Activated CD8-positive, alpha-beta T cell treated with anti-CD3 and anti-CD28 coated beads for 36 hours (primary cell): ENCODE results near the gene ZNF581. TPM values are rescaled to one million over a fixed set of nuclear protein-coding genes. Genes with fewer than 3 reads are reported as not detected.

ENCODE experiments used
- ATAC-seq: fragments of 200-7000 bp; cut with Tn5 transposase; one replicate; pipeline ENCODE4 v1.10.0; 2021; ENCODE audit warnings: mild to moderate bottlenecking, moderate library complexity
- CTCF ChIA-PET: fragments of 350-600 bp; sonication (Branson Sonifier 250); formaldehyde crosslinking; loops from one replicate; lab custom pipeline; 2021; ENCODE audit warnings: antibody characterized with exemption; lab: Charles Lee
- POLR2A ChIA-PET: fragments of 350-600 bp; sonication (Branson Sonifier 250); formaldehyde crosslinking; loops from one replicate; lab custom pipeline; 2021; ENCODE audit warnings: antibody characterized with exemption; lab: Charles Lee
- DNase-seq: peaks from one replicate; pipeline ENCODE4 v3.0.0-alpha.2; 2020
- H3K27ac Mint-ChIP-seq: one replicate; pipeline ENCODE4 v1.8.0; 2021; ENCODE audit warnings: mild to moderate bottlenecking, mixed read lengths
- H3K27me3 Mint-ChIP-seq: one replicate; pipeline ENCODE4 v1.8.0; 2021; ENCODE audit warnings: mixed read lengths
- H3K36me3 Mint-ChIP-seq: one replicate; pipeline ENCODE4 v1.8.0; 2021; ENCODE audit warnings: low read depth, mixed read lengths
- H3K4me1 Mint-ChIP-seq: one replicate; pipeline ENCODE4 v1.8.0; 2021; ENCODE audit warnings: low read depth, mixed read lengths
- H3K4me3 Mint-ChIP-seq: one replicate; pipeline ENCODE4 v1.8.0; 2021; ENCODE audit warnings: mild to moderate bottlenecking, moderate library complexity, mixed read lengths
- H3K9me3 Mint-ChIP-seq: one replicate; pipeline ENCODE4 v1.8.0; 2021; ENCODE audit warnings: mixed read lengths
- CTCF ChIP-seq: fragments of 200-600 bp; IDR thresholded peaks from one replicate; pipeline ENCODE4 v1.8.0; 2022; ENCODE audit warnings: antibody characterized with exemption, mild to moderate bottlenecking
- intact Hi-C: fragments of 100-400 bp; cut with micrococcal nuclease; formaldehyde crosslinking; loops from one replicate; pipeline ENCODE4 v1.10.0; 2022
- total RNA-seq, 2 experiments: library from RNA; stranded (reverse); gene quantifications; one replicate each; pipeline ENCODE4 v1.2.3, GENCODE V29; 2021

Gene ZNF581
- total RNA-seq, 2 experiments from 2014 or later, result 30.4 to 34.5 TPM

DNA sequence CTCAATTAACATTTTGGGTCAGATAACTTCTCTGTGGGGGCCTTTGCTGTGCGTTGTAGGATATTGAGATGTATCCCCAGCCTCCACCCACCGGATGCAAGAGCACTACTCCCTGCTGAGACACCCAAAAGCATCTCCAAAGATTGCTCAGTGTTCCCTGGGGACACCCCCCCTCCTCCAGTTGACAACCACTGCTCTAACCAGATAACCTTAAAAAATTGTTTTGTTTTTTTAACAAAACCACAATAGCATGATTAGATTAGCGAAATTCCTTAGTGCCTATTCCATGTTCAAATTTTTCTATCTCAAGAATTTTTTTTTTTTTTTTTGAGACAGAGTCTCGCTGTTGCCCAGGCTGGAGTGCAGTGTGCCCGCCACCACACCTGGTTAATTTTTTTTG, 29.0 kb downstream of the ZNF581 start:
- TF ChIP-seq CTCF, result no peak
- Mint-ChIP-seq H3K27ac (no peak overlapping the region), H3K4me1 (peaks cover 37% of the 10 kb centered on the region), H3K9me3 (no peaks in the 10 kb centered on the region), H3K36me3 (peaks cover 50% of the 10 kb centered on the region), H3K27me3 (no peaks in the 10 kb centered on the region), H3K4me3 (no peak overlapping the region)
- ATAC-seq (no peak), DNase-seq (no peak)
- ChIA-PET CTCF (interaction anchor here (1.2 to 2.2 kb wide), 4 partner anchors 10 to 31 kb away, joined by 3 to 8 read pairs (median 6); no protein-coding TSS in a partner anchor), POLR2A (interaction anchor here (0.7 to 7.5 kb wide), 3 partner anchors 9 to 26 kb away, joined by 4 to 57 read pairs (median 6); no protein-coding TSS in a partner anchor)
- intact Hi-C loops, result no loop called here

DNA sequence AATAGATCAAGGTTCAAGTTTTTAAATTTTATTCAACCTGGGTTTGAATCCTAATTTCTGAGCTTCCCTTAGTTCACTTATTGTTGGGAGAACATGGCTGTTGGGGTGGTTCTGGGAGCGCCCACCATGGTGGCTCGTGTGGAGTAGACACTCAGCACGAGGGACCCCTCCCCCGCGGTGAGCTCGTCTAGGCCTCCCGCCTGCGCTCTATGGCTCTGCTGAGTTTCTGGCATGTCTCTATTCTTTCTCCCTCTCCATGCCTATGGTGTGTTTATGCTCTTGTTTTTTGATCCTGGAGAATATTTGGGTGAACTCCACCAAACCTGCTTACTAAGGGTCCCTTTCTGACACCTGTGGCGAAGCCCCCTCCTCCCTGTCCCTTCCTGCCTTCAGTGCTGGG, 30.0 kb downstream of the ZNF581 start:
- Mint-ChIP-seq H3K27me3 (no peaks in the 10 kb centered on the region), H3K4me1 (peaks cover 45% of the 10 kb centered on the region), H3K27ac (peak overlapping the region; percentile 53), H3K9me3 (no peaks in the 10 kb centered on the region), H3K36me3 (peaks cover 51% of the 10 kb centered on the region), H3K4me3 (no peak overlapping the region)
- POLR2A ChIA-PET, result interaction anchor here (0.7 to 2.2 kb wide), 3 partner anchors 10 to 16 kb away, joined by 3 to 13 read pairs (median 3); no protein-coding TSS in a partner anchor
- ATAC-seq (no peak), DNase-seq (no peak)
- intact Hi-C loops, result no loop called here
- no peak for TF ChIP-seq CTCF
- CTCF ChIA-PET, result interaction anchor here (0.6 to 2.2 kb wide), 3 partner anchors 17 to 491 kb away, joined by 3 to 8 read pairs (median 6); no protein-coding TSS in a partner anchor

DNA sequence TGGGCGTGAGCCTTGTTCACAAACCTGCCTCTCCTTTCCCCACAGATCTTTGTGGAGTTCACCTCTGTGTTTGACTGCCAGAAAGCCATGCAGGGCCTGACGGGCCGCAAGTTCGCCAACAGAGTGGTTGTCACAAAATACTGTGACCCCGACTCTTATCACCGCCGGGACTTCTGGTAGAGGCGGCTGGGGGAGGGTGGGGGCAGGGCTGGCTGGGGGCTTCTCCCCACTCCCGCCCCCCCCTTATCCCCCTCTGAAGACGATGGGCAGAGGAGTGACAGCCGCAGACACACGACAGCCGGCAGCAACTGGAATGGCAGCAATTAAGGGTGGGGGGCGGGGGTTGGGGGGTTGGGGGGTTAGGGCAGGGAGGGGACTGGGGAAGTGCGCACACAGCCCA, 30.4 kb downstream of the ZNF581 start:
- peaks cover 49% of the 10 kb centered on the region for H3K4me1 Mint-ChIP-seq
- no peak overlapping the region for H3K4me3 Mint-ChIP-seq
- no peak for TF ChIP-seq CTCF
- DNase-seq (no peak), ATAC-seq (no peak)
- no peaks in the 10 kb centered on the region for H3K27me3 Mint-ChIP-seq
- no peaks in the 10 kb centered on the region for H3K9me3 Mint-ChIP-seq
- CTCF ChIA-PET, result interaction anchor here (1.5 kb wide), 1 partner anchor 21 kb away, joined by 6 read pairs; no protein-coding TSS in a partner anchor
- intact Hi-C loops, result no loop called here
- POLR2A ChIA-PET, result interaction anchor here (2.2 kb wide), 1 partner anchor 17 kb away, joined by 13 read pairs; no protein-coding TSS in a partner anchor
- H3K36me3 Mint-ChIP-seq, result peaks cover 55% of the 10 kb centered on the region
- peak overlapping the region; percentile 53 for H3K27ac Mint-ChIP-seq

GRCh38 chr19:55674459-55674840, 31.0 kb downstream of the ZNF581 start:
- Mint-ChIP-seq H3K27ac (peak overlapping the region; percentile 79), H3K4me3 (peak overlapping the region; percentile 96), H3K36me3 (peaks cover 53% of the 10 kb centered on the region), H3K9me3 (no peaks in the 10 kb centered on the region), H3K4me1 (peaks cover 54% of the 10 kb centered on the region), H3K27me3 (no peaks in the 10 kb centered on the region)
- TF ChIP-seq CTCF, result no peak
- ChIA-PET CTCF (interaction anchor here (0.6 kb wide), 1 partner anchor 42 kb away, joined by 3 read pairs; no protein-coding TSS in a partner anchor), POLR2A (interaction anchor here (0.7 to 2.2 kb wide), 2 partner anchors 10 to 17 kb away, joined by 3 to 13 read pairs; no protein-coding TSS in a partner anchor)
- DNase-seq, result no peak
- intact Hi-C loops, result no loop called here
- no peak for ATAC-seq
